Measurements from ENCODE around the gene CSGALNACT2.

CSGALNACT2 gene

DNA sequence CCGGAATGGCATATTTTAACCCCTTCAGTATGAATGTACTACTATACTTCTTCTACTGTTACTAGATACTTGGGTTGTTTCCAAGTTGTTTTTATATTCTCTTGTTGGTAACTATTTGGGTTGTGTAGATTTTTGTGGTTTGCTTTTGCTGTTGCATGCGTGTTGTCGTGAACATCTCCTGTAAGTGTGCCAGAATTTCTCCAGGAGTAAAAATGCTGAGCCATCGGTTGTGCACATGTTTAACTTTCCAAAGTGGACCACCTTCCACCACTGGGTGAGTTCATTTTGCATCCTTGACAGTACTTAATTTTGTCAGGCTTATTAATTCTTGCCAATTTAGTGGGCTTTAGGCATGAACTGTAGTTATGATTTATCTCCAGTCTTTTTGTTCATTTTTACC is 47.9 kb downstream of the CSGALNACT2 start:
- peak; percentile 39 for DNase-seq (ENCODE audit: low read depth)

DNA sequence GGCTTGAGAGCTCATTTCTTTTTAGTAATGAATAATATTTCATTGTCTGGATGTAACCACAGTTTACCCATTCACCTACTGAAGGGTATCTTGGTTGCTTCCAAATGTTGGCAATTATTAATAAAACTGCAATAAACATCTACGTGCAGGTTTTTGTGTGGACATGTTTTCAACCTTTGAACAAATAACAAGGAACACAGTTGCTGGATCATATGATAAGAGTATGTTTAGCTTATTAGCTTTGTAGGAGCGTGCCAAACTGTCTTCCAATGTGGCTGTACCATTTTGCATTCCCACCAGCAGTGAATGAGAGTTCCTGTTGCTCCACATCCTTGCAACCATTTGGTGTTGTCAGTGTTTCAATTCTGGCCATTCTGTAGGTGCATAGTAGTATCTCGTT is 49.0 kb downstream of the CSGALNACT2 start:
- no peak for DNase-seq (ENCODE audit: low read depth)

DNA sequence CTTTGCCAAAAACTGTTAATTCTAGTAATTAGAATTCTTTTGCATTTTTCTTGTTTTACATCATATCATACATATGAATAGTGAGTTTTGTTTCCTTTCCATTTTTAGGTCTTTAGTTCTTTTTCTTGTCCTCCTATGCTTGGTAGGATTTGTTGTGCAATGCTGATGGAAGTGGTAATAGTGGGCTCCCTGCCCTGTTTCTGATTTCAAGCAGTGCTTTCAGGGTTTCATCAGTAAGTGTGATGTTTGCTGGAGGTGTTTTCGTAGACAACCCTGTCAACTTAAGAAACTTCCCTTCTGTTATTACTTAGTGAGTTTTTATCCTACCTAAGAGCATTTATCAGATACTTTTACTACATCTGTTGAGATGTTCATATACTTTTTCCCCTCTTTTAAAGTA is 50.5 kb downstream of the CSGALNACT2 start:
- DNase-seq (ENCODE audit: low read depth), result peak; percentile 27

DNA sequence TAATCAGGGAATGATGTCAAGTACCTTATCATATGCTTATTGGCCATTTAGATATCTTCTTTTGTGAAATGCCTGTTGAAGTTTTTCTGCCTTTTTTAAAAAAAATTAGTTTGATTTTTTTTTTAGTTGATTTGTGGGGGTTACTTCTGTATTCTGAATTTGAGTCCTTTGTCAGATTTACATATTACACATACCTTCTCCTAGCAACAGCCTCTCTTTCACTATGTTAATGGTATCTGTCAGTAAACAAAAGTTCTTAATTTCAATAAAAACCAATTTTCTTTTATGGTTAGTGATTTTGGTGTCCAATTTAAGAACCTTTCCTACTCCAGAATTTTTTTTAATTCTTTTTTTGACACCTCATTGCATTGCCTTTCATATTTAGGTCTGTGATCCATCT is 52.0 kb downstream of the CSGALNACT2 start:
- DNase-seq (ENCODE audit: low read depth), result no peak

DNA sequence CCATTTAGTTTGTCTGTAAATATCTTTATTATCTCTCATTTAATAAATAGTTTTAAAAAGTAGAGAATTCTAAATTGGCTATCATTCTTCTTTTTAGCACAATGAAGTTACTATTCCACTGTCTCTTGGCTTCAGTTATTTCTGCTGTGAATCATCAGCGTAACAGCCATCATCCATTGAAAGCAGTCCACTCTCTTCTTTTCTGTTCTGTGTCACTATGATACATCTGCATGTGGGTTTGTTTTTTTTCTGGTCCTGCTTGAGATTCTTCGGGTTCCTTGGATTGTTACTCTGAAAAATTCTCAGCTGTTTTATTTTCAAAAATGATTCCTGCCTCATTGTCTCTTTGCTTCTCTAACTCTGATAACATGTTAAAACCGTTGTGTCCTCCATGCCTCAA is 52.5 kb downstream of the CSGALNACT2 start:
- peak; percentile 40 for DNase-seq (ENCODE audit: low read depth)

DNA sequence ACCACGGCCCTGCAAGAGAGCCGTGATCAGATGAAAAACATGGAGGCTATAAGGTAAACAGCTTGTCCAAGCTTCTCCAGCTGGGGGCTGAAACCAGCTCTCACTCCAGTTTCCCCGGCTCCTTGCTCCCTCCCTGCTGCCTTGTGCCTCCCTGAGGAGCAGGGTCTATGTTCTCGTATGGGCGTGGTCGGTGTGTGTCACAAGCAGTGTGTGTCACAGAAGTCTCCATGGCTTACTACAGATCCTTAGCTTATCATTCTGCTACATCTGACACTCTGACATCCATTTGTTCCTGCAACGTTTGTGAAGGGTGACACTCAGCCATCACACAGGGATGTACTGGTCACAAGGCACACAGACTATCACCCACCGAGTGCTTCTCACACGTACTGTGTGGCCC is 54.6 kb downstream of the CSGALNACT2 start:
- DNase-seq (ENCODE audit: low read depth), result no peak

DNA sequence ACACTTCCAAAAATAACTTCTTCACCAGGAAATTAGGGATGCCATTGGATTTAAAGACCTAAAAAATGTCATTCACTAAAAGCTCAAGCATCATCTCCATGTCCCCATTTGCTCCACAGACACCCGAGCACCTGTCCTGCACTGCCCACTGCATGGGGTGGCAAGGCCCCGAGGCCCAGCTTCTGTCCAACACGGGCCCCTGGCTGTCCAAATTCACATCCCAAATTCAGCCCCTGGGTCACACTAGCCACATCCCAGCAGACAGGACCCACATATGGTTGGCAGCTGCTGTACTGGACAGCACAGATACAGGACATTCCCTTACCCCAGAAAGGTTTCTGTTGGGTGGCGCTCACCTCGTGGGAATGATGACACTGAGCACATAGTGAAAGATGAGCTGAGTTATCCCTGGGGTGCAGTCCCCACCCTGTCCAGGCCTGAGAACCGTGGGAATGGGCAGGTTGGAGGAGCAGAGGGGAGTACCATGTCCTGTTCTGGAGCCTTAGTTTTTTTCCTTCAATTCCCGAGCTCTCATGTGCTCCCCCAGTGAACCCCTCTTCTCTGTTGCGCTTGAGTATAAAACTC is 55.3 kb downstream of the CSGALNACT2 start:
- DNase-seq (ENCODE audit: low read depth), result no peak

DNA sequence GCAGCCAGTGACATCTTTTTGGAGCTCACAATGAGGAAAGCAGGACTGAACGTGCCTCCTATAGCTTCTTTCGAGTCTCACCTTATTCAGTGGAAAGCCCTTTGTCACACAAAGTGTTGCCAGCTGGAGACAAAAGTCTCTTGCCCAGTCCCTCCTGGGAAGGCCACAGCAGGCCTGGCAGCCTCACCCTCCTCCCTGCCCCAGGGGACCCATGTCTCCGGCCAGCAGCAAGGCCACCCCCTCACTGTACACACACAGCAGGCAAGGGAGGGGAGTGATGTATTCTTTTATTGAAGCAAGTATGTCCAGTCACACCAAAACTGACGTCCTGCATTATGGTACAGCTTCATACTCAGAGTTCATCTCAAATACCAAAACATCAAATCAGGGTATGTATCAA is 56.0 kb downstream of the CSGALNACT2 start:
- no peak for DNase-seq (ENCODE audit: low read depth)

DNA sequence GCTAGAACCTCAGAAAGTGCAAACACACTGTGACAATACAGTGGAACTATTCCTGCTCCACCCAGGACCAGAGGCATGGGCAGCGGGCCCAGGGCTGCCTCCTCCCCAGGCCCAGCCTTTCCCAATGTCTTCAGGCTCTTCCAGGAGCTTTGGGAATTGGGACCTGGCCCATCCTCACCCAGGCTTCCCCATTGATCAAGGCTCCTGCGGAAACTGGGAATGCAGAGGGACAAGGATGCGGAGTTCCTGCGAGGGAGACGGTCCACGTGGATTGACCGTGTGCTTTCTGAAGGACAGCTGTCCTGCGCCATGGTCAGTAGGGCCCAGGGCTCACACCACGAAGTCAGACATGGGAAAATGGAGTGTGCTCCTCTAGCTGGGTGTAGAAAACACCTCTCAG is 56.6 kb downstream of the CSGALNACT2 start:
- no peak for DNase-seq (ENCODE audit: low read depth)

DNA sequence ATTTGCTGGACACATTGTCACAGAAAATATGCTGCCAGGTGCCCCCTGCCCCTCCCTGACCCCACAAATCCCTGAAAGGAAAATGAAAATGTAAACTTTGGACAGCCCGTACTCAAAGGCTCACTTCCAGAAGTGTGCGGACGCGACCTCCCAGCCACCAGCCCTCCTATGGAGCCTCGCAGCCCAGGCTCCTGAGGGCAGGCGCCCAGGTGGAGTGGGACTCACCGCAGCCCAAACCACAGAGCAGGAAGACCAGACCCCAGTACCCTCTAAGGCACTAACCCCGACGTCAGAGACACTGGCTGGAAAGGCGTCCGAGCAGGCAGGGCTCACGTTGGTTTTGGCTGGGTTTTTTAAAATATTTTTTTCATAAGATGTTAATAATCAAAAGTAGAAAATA is 57.3 kb downstream of the CSGALNACT2 start:
- DNase-seq (ENCODE audit: low read depth), result no peak

DNA sequence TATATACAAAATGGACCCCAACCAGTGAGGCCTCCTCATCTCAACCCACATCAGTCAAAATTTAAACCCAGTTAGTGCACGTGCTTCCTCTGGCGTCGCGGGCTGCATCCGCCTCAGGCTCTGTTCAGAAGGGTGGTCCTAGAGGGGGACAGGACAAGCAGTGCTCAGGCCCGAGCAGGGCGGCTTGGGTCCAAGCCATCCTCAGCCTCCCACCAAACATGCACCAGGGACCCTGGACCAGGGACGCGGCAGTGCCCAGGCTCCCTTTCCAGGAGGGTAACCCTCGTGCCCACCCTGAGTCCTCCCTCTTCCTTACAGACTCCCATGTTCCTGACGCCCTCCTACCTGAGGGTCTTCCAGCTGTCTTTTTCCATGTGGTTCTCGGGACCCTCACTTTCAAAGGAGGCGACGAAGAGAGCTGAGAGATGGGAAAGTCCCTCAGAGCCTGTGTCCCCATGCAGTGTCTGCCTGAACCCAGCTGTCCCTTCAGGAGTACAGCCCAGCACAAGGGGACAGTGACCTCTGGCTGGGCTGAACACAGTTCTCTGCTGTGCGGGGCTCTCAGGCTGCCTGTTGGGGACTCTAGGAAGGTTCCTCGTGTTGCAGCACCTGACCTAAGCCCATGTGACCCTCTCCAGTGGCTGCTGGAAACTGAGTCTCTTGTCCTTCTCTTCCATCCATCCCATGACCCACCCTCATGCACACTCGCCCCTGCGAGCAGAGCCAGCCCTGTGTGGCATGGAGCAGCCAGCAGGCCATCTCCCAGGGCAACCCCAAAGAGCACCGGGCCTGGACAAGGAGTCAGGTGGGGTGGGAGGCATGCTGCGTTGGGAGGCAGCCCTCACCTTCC is 58.1 kb downstream of the CSGALNACT2 start:
- no peak for DNase-seq (ENCODE audit: low read depth)

DNA sequence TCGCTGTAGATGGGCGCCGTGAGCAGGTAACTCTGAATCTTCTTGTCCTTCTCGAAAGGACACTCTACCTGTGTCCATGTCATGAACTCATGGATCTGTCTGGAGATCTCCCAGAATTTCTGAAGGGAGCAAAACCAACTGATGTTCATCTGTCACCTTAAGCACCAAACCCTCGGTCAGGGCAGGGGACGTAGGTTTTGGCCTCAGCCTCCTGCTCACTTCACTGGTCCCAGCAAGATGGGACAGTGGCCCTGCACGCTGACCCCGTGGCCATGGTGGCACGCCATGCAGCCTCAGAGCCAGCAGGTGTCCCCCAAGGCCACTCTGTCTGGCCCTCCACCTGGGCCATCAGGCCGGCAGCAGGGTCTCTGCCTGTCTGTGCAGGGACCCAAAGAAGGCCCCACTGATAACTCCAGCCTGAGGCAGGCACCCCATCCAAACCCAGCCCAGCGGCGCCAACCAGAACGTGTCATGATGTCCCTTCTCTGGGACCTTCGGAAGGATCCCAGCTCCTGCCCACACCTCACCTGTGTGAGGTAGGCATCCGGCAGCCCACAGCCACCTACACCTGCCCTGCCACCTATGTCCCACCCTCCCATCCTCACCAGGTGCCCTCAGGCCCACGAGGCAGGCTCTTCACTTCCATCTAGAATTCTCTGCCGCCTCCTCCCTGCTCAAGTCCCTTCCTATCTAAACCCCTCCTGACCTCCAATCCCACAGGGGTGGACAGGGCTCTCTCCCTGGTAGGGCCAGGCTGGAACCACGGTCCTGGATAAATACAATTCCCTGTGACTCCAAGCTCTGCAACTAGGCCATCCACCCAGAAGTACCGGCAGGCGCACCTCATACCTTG is 59.0 kb downstream of the CSGALNACT2 start:
- no peak for DNase-seq (ENCODE audit: low read depth)

DNA sequence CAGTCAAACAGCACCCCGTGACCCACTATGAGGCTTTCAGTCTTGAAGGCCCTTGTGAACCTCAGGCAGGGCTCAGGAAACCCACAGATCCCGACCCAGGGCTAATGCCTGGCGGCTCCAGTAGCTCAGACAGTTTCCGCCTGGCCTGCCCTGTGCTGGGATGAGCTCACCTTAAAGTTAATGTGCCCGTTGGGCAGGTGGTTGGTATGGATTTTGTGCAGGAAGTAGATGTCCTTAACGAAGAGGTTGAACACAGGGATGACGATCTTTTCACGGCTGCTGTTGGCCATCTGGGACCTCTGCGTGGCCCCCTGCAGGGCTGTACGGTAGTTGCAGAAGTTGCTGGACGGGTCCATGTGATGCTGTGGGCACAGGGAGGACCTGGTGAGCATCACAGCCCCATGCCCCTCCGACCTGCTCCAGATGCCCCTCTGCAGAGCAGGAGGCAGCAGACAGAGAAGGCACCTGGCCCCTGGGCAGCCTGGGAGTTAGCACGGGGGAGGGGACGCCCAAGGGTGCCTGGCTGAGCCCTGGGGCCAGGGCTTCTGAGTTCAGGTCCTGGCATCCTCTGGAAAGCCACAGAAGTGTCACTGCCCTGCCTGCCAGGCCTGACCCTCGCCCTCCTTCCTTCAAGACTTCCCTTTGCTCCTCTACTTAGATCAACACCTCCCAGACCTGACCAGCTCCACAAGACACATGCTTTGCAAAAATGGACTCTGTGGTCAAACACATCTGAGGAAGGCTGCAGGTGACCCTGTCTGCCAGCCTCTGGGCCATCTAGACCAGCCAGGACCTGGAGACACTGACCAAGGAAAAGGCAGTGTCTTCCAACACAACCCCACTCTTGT is 59.8 kb downstream of the CSGALNACT2 start:
- DNase-seq (ENCODE audit: low read depth), result no peak

DNA sequence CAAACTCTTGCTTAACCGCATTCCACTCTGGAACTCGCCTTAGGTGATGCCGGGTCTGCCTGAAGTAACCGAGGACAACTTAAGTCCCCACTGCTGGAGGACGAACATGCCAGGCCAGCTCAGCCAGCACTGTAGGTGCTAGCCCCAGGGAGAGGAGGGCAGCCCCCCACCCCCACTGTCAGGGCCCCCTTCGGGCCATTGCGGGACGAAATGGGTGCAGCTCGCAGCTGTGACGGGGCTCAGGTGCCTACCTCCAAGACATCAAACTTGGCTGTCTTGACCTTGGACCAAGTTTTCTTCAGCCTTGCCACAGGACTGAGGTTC is 60.4 kb downstream of the CSGALNACT2 start:
- DNase-seq (ENCODE audit: low read depth), result no peak

DNA sequence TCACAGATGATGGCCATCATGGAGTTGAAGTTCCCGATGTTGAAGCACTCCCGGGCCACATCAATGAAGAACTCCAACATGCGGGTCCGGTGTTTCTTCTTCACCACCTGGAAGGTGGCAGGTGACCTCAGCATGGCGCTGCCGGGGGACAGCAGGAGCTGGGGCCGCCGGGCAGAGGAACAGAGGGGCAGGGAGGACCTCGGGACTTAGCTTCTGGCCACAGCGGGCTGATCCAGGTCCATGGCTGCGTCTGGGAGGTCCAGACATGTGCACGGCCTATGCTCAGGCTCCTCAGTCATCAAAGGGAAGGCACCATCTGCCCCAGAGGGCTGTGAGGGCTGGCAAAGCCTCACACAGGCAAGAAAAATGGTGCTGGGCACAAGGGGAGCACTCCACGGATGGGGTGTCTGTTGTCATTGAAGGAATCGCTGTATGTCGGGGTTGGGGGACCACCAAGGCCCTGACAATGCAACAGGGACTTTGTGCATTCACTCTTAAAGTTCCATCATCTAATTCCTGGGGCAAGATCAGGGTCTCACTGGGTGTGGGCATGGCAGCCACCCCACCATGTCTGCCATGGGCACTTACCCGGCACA is 60.9 kb downstream of the CSGALNACT2 start:
- no peak for DNase-seq (ENCODE audit: low read depth)

DNA sequence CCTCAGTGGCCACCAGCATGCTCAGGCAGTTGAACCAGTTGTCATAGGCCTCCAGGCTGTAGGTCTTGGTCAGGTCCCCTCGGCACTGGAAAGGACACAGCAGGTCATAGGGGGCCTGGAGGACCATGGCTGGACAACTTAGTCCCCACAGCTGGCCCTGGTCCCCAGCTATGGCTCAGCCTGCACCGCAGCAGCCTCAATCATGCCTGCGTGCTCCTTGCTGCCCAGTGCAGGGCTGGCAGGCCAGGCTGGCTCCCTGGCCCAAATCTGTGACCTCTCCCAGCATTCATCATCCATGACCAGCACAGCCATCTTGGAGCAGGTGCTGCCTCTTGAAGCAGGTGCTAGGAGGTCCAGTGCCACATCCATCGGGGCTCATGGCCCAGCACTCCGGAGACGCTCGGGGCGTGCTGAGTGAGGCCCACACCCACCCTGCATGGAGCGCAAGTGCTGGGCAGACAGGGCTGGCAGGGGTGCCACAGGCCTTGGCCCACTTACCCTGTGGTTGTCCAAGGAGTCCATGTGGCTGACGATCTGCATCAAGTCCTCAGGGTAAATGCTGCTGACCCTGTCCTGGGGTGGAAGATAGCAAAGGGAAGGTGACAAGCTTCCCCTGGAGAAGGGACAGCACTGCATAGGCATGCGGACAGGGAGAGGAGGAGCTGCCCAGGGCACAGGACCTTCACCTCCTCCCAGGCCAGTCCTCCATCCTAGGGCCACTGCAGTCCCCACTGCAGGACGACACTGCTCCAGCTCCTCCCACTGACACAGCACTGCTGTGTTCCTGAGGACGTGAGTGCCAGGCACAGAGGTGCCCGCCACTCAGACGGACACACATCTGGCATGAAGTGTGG is 61.7 kb downstream of the CSGALNACT2 start:
- no peak for DNase-seq (ENCODE audit: low read depth)

DNA sequence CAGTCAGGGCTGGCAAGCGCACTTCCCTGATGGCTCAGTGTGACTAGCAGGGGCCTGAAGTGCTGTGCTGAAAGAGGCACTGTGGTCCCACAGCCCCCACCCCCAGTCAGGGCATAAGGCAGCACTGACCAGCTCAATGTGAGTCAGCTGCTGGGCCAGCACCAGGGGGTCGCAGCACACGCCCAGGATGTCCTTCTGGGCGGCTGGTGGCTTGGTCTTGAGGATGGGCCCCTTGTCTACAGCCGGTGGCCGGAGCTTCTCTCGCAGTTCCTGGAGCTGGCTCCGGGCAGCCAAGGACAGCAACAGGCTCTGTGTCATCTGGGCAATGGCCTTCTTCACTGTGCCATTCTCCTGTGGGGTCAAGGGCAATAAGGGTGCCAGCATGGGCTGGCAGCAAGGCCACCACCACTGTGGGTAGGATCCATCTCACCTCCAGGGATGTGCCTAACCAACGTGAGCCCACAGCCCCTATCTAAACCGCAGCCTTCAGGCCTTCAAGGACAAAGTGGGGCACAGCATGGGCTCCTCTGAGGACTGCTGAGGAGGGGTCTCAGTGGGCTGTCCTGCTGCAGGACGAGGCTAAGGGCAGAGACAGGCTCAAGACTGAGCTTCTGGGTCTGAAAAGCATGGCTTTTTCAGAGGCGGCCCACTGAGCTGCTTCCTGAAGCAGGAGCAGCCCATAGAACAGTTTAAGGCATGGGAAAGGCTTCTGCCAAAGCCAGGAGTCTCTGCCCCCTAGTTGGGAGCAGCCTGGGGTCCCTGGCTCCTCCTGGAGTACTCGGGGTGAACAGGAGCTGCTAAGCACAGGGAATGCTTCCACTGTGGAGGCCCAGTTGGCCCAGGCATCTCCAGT is 62.5 kb downstream of the CSGALNACT2 start:
- no peak for DNase-seq (ENCODE audit: low read depth)

DNA sequence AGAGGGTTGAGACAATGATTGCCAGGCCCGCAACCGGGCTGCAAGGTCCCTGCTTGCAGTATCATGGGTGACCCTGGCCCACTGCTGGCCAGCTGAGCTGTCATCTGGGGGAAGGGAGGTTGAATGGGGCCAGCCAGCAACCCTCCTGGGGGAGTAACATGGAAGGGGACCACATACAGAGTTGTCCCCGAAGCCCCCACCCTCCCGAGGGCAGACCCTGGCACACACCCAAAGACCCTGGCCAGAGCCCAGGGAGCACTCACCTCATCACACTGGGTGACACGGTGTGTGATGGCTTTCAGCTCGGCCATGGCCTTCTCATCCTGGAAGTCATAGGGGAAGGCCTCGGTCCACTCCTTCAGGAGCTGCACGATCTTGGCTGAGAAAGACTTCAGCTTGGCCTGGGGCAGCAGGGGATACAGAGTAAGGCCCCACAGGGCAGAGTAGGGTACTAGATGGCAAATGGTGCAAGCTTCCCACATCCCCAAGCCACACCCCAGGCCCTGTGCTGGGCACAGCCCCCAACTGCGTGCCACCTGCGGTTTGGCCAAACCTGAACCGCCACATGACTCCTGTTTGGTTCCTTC is 63.4 kb downstream of the CSGALNACT2 start:
- no peak for DNase-seq (ENCODE audit: low read depth)

DNA sequence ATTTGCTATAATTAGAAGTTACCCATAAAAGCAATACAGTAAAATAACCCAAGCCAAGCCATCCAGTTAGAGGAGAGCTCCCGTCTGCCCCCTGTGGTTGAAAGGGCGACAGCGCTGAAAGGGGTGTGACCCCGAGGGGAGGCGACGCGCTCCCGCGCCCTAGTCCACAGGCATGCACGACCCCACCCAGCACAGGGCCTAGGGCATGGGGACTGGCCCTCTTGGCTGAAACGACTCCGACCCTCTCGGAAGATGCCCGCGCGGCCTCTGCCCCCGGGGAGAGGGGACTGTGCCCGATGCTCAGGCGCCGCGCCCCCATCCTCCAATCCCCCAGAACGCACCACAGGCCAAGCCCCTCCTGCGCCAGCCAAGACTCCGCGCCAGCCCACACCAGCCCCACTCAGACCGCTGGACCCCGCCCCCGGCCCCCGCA is 64.0 kb downstream of the CSGALNACT2 start:
- no peak for DNase-seq (ENCODE audit: low read depth)
